Activated CD4-positive, alpha-beta memory T cell treated with anti-CD3 and anti-CD28 coated beads, Interleukin-2, amount 10 ng/mL, durations not matched to agents 7 days and 5 days (primary cell): ENCODE data around the gene VAT1. TPM values are rescaled to one million over a fixed set of nuclear protein-coding genes. Genes with fewer than 3 reads are reported as not detected.

Source experiments
- CTCF ChIA-PET: fragments of 350-600 bp; sonication (Branson Sonifier 250); formaldehyde crosslinking; loops from one replicate; lab custom pipeline; 2021; ENCODE audit warnings: antibody characterized with exemption, inconsistent platforms; lab: Charles Lee
- POLR2A ChIA-PET: fragments of 350-600 bp; sonication (Branson Sonifier 250); formaldehyde crosslinking; loops from one replicate; lab custom pipeline; 2021; ENCODE audit warnings: antibody characterized with exemption; lab: Charles Lee
- DNase-seq: peaks from one replicate; pipeline ENCODE4 v3.0.0-alpha.2; 2020
- H3K27ac Mint-ChIP-seq: one replicate; pipeline ENCODE4 v1.8.0; 2021; ENCODE audit warnings: mild to moderate bottlenecking, mixed read lengths
- H3K27me3 Mint-ChIP-seq: one replicate; pipeline ENCODE4 v1.8.0; 2021; ENCODE audit warnings: mixed read lengths
- H3K36me3 Mint-ChIP-seq: one replicate; pipeline ENCODE4 v1.8.0; 2021; ENCODE audit warnings: low read depth, mixed read lengths
- H3K4me1 Mint-ChIP-seq: one replicate; pipeline ENCODE4 v1.8.0; 2021; ENCODE audit warnings: mixed read lengths
- H3K4me3 Mint-ChIP-seq: one replicate; pipeline ENCODE4 v1.8.0; 2021; ENCODE audit warnings: mild to moderate bottlenecking, mixed read lengths
- H3K9me3 Mint-ChIP-seq: one replicate; pipeline ENCODE4 v1.8.0; 2021; ENCODE audit warnings: mixed read lengths
- total RNA-seq, 2 experiments: library from RNA; stranded (reverse); gene quantifications; one replicate each; pipeline ENCODE4 v1.2.3, GENCODE V29; 2021

The VAT1 gene
- total RNA-seq, 2 experiments from 2014 or later: 15.0 to 16.6 TPM

DNA sequence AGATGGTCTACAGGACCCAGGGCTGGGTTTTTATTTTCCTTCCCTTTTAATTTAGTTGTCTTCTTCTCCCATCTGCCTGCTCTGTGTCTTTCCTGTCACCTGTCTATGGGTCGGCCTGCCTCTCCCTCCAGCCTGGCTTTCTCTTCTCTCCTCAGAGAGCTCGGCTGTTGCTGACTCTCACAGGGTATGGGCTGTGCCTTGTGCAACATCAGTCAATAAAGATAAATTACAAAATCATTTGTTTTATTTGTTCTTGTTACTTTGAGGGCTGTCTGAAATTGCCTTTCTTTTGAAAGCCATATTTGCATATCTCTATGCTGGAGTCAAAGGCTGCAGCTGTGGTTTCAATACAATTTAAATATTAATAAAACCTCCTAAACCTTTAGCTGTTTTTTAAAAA lies 18.5 kb upstream of the VAT1 start:
- H3K36me3 Mint-ChIP-seq: peaks cover 27% of the 10 kb centered on the region
- H3K4me3 Mint-ChIP-seq: no peak overlapping the region
- no peak overlapping the region for H3K27ac Mint-ChIP-seq
- ChIA-PET POLR2A (no interaction called here), CTCF (interaction anchor here (0.7 to 1.4 kb wide), 2 partner anchors 16 to 1608 kb away, joined by 3 read pairs; no protein-coding TSS in a partner anchor)
- no peaks in the 10 kb centered on the region for H3K4me1 Mint-ChIP-seq
- DNase-seq: no peak
- no peaks in the 10 kb centered on the region for H3K9me3 Mint-ChIP-seq
- no peaks in the 10 kb centered on the region for H3K27me3 Mint-ChIP-seq

DNA sequence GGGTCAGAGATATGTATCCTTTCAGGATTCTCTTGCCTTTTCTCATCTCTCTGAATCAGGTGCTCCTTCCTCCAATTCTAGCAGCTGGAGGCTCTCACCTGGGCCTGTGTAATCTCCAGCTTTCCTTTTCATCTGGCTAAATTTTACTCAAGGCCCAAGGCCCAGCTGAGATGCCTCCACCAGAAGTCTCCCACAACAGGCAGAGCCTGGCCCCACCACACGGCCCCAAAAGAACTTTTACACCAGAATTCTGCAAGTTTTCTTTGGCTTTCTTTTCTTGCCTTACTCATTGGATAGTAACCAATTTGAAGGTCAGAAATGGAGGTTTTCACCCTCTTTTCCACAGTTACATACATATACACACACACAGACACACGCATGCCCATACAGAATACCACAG lies 17.5 kb upstream of the VAT1 start:
- ChIA-PET CTCF (interaction anchor here (1.4 kb wide), 1 partner anchor 15 kb away, joined by 3 read pairs; no protein-coding TSS in a partner anchor), POLR2A (no interaction called here)
- no peak overlapping the region for H3K27ac Mint-ChIP-seq

DNA sequence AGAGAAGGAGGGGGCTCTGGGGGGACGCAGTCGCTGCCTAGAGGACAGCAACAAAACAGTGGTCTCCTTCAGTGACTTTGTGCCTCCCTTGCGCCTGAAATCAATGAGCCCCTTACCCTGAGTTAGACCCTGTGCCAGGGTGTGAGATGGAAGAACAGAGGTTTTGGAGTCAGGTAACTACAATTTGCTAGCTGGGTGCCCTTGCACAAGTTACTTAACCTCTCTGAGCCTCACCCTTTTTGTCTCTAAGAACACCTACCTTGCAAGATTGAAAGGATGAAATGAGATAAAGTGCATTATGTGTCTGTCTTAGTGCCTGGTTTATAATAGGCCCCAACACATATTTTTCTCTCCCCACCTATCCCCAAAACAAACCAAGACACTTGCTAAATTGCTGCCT lies 12.7 kb upstream of the VAT1 start:
- ChIA-PET POLR2A (no interaction called here), CTCF (no interaction called here)
- Mint-ChIP-seq H3K9me3 (no peaks in the 10 kb centered on the region), H3K4me3 (no peak overlapping the region), H3K36me3 (no peaks in the 10 kb centered on the region), H3K27me3 (no peaks in the 10 kb centered on the region), H3K4me1 (no peaks in the 10 kb centered on the region), H3K27ac (no peak overlapping the region)
- no peak for DNase-seq

More for the DNA sequence above, 17.5 kb upstream of the VAT1 start:
- Mint-ChIP-seq H3K4me3 (no peak overlapping the region), H3K27me3 (no peaks in the 10 kb centered on the region), H3K9me3 (no peaks in the 10 kb centered on the region), H3K4me1 (no peaks in the 10 kb centered on the region), H3K36me3 (peaks cover 18% of the 10 kb centered on the region)
- DNase-seq: no peak

DNA sequence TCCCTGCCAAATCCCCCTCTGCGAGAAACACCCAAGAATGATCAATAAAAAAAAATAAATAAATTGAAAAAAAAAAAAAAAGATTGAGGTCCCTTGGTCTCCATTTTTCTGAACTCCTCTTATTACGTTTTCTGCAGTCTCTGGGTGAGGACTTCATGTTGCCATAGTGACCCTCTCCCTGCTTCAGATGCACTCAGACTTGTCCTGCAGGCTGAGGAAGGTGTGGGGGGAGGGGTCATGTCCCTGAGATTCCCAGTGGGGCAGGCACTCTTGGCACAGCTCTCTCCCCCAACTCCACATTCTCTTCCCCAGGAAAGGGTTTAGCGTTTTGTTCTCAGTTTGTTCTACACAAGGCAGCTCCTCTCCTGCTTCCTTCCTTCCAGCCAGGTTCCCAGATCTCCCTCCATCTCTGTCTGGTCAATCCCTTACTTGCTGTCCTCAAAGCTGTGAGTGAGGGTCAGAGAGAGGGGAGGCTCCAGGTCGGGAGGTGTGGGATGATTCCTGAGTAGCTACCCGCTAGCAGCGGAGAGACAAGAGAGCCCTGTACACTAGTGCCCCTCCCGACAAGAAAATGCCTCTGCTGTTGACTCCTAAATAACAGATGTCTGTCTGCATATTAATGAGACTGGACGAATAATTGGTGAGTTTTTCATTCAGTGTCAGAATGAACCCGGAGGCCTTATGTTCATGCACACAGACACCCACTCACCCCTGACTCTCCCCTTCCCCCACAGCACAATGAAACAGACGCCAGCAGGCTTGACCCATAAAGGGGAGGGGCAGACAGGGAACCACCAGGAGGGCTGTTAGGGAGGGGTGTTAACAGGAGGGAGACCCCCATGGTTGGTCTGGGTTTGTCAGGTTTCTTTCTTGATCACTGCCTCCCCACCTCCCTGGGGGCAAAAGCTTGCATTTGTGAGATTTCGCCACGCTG lies 12.0 kb upstream of the VAT1 start:
- Mint-ChIP-seq H3K9me3 (no peaks in the 10 kb centered on the region), H3K27me3 (no peaks in the 10 kb centered on the region), H3K27ac (no peak overlapping the region), H3K36me3 (no peaks in the 10 kb centered on the region), H3K4me1 (no peaks in the 10 kb centered on the region), H3K4me3 (no peak overlapping the region)
- ChIA-PET CTCF (no interaction called here), POLR2A (no interaction called here)
- no peak for DNase-seq

DNA sequence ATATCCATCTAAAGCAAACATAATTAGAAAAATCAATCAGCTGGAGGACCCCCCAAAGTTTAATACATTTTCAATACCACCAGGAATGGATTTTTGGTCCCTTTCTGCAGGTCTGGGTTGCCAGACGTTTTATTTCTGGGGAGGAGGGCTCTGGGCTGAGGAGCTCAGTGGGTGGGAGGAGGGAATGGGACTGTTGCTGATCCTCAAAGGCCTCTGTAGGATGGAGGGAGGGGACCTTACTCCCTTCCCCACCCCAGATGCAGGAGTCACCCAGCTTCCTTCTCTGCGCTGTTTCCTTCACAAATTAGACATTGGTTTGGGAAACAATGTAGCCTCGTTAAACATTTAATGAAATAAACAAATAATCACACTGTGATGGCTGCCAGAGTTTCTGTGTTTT lies 9.5 kb upstream of the VAT1 start:
- H3K27ac Mint-ChIP-seq: no peak overlapping the region
- no peak overlapping the region for H3K4me3 Mint-ChIP-seq
- POLR2A ChIA-PET: no interaction called here
- H3K36me3 Mint-ChIP-seq: no peaks in the 10 kb centered on the region
- H3K27me3 Mint-ChIP-seq: peaks cover 3% of the 10 kb centered on the region
- no peaks in the 10 kb centered on the region for H3K4me1 Mint-ChIP-seq
- CTCF ChIA-PET: interaction anchor here (0.6 kb wide), 1 partner anchor 36 kb away, joined by 3 read pairs; no protein-coding TSS in a partner anchor
- no peaks in the 10 kb centered on the region for H3K9me3 Mint-ChIP-seq
- DNase-seq: no peak

DNA sequence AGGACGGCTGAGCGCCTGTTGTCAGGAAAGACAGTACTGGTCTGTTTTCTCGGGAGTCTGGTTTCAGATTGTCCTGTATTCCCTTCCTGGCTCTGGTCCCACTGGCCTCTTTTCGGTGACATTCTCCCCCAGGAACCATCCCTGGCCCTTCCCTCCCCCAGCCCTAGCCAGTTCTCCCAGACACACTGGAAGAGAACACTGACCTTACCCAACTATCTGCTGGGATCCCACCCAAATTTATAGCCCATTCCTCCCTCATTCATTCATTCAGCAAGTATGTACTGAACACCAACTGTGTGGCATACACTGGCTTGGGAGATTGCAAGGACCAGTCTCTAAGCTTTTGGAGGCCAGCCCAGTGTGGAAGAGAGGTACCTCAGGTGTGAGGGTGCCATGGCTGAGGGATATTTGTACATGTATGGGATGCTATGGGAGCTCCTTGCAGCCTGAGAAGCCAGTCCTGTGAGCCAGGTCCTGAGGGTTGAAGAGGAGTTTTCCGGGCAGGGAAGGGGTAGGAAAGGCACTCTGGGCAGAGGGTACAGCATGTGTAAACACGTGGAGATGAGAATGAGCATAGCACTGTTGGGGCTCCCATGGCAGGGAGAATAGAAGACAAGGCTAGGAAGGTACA lies 8.1 kb upstream of the VAT1 start:
- peaks cover 9% of the 10 kb centered on the region for H3K27me3 Mint-ChIP-seq
- CTCF ChIA-PET: no interaction called here
- no peak overlapping the region for H3K4me3 Mint-ChIP-seq
- POLR2A ChIA-PET: no interaction called here
- peaks cover 3% of the 10 kb centered on the region for H3K4me1 Mint-ChIP-seq
- H3K27ac Mint-ChIP-seq: no peak overlapping the region
- no peaks in the 10 kb centered on the region for H3K9me3 Mint-ChIP-seq
- DNase-seq: no peak
- H3K36me3 Mint-ChIP-seq: no peaks in the 10 kb centered on the region

DNA sequence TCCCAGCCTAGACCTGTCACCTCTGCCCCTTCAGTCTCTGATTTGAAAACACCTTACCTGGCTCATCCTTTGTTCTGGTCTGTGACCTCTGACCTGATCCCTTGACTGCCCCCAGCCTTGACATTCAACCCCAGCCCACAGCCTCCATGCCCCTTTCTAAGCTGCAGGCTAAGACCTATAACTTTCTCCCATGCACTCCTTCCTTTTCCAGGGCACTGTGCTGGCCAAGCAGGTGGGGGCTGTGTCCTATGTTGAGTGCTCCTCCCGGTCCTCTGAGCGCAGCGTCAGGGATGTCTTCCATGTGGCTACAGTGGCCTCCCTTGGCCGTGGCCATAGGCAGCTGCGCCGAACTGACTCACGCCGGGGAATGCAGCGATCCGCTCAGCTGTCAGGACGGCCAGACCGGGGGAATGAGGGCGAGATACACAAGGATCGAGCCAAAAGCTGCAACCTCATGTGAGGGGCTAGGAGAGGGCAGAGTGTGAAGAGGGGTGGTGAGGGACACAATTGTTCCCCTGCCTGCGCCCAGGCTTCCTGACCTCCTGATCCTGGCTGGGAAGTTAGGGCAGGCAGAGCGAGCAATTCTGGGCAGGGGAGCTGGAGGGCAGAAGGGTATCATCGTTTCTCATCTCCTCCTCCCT lies 6.2 kb upstream of the VAT1 start:
- CTCF ChIA-PET: interaction anchor here (0.8 kb wide), 1 partner anchor 9 kb away, joined by 3 read pairs; no protein-coding TSS in a partner anchor
- Mint-ChIP-seq H3K27ac (no peak overlapping the region), H3K4me1 (peaks cover 14% of the 10 kb centered on the region), H3K36me3 (no peaks in the 10 kb centered on the region), H3K27me3 (peaks cover 18% of the 10 kb centered on the region), H3K9me3 (no peaks in the 10 kb centered on the region), H3K4me3 (no peak overlapping the region)
- no peak for DNase-seq
- POLR2A ChIA-PET: interaction anchor here (1.2 to 2.0 kb wide), 3 partner anchors 21 to 288 kb away, joined by 3 to 7 read pairs (median 3); partner anchors contain the start of gene IFI35

DNA sequence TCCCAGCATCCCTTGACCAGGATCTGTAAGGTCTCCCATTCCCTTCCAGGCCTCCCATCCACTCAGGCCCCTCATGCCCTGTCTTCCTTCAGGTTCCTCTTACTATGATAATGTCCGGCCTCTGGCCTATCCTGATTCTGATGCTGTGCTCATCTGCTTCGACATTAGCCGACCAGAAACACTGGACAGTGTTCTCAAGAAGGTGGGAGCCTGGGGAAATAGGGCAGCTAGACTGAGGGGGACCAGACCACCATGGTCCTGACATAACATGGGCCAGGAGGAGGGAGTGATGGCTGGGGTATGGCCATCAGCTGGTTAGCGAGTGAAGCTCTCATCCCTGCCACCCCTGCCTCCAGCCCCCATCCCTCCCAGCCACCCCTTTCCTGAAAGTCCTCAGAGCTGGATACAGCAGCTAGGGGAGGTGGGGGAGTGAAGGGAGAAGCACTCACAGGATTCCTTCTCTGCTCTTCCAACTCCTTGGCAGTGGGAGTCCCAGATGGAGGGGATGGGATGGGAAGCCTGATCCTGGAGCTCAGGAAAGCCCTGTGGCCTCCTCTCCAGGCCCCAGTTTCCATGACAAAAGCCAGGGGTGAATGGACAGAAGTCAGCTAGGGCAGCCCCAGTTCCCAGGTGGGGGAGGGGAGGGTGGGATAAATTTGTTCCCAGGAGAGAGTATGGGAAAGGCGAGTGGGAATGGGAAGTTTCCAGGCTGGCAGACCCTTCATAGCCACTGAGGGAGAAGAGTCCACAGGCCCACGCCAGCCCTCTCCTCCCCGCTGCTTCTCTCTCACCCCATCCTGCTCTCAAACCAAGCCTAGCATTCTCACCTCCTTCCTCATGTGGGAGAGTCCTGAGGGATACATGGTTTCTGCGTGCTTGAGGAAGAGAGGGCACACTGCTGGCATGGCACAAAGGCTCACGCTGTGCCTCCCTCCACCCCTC lies 5.2 kb upstream of the VAT1 start:
- H3K36me3 Mint-ChIP-seq: no peaks in the 10 kb centered on the region
- peaks cover 18% of the 10 kb centered on the region for H3K27me3 Mint-ChIP-seq
- POLR2A ChIA-PET: interaction anchor here (1.3 to 2.0 kb wide), 2 partner anchors 21 to 28 kb away, joined by 3 to 7 read pairs; partner anchors contain the start of gene IFI35
- CTCF ChIA-PET: interaction anchor here (0.6 kb wide), 1 partner anchor 19 kb away, joined by 5 read pairs; no protein-coding TSS in a partner anchor
- H3K4me3 Mint-ChIP-seq: no peak overlapping the region
- no peaks in the 10 kb centered on the region for H3K9me3 Mint-ChIP-seq
- no peak for DNase-seq
- no peak overlapping the region for H3K27ac Mint-ChIP-seq
- peaks cover 14% of the 10 kb centered on the region for H3K4me1 Mint-ChIP-seq

DNA sequence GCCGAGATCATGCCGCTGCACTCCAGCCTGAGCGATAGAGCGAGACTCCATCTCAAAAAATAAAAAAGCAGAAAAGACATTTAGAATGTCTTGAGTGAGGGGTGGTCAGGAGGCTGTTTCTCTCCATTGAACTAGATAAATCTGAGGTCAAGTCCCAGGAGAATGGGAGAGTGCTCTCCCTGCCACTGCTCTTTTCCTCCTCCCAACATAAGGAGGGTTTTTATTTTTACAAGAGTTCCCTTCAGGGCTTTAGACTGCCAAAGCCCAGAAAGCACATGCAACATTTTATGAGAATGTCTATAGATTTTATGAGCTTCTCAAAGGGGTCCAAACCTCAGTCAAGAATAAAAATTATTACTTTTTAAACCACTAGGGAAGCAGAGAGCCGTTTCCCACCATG lies 4.4 kb upstream of the VAT1 start:
- peaks cover 16% of the 10 kb centered on the region for H3K4me1 Mint-ChIP-seq

DNA sequence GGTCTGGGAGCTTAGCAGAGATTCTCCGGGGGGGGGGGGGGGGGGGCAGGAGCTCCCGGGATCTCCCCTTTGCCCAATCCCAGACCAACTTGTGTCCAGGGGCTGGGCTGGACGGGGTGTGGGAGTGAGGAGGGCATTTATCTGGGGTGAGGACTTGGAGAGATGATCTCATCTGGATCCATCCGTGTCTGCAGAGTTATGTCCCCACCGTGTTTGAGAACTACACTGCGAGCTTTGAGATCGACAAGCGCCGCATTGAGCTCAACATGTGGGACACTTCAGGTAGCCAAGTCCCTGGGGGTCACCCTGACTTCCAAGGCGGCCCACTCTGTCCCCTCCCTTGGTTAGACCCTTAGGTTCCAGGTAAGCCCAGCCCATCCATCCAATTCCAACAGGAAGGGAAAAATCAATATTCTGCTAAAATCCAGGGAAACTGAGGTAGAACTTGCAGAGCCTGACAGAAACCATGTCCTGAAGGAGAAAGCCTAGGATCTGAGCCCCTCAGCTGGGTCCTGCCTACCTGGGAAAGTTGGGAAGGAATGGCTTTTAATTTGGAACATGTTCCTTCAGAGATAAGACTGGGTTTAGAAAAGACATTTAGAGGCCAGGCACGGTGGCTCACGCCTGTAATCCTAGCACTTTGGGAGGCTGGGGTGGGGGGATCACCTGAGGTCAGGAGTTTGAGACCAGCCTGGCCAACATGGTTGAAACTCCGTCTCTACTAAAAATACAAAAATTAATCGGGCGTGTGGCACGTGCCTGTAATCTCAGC lies 3.8 kb upstream of the VAT1 start:
- ChIA-PET POLR2A (interaction anchor here (2.0 to 2.8 kb wide), 2 partner anchors 27 to 28 kb away, joined by 7 to 22 read pairs; partner anchors contain the start of gene RPL27), CTCF (no interaction called here)
- H3K36me3 Mint-ChIP-seq: no peaks in the 10 kb centered on the region
- no peak for DNase-seq
- no peak overlapping the region for H3K27ac Mint-ChIP-seq
- no peak overlapping the region for H3K4me3 Mint-ChIP-seq
- H3K27me3 Mint-ChIP-seq: peaks cover 19% of the 10 kb centered on the region
- H3K9me3 Mint-ChIP-seq: no peaks in the 10 kb centered on the region
- H3K4me1 Mint-ChIP-seq: peaks cover 18% of the 10 kb centered on the region

More for the DNA sequence above, 4.4 kb upstream of the VAT1 start:
- DNase-seq: no peak
- CTCF ChIA-PET: no interaction called here
- H3K9me3 Mint-ChIP-seq: no peaks in the 10 kb centered on the region
- peaks cover 19% of the 10 kb centered on the region for H3K27me3 Mint-ChIP-seq
- POLR2A ChIA-PET: interaction anchor here (2.0 kb wide), 1 partner anchor 28 kb away, joined by 7 read pairs; no protein-coding TSS in a partner anchor
- H3K4me3 Mint-ChIP-seq: no peak overlapping the region
- no peaks in the 10 kb centered on the region for H3K36me3 Mint-ChIP-seq
- H3K27ac Mint-ChIP-seq: no peak overlapping the region

DNA sequence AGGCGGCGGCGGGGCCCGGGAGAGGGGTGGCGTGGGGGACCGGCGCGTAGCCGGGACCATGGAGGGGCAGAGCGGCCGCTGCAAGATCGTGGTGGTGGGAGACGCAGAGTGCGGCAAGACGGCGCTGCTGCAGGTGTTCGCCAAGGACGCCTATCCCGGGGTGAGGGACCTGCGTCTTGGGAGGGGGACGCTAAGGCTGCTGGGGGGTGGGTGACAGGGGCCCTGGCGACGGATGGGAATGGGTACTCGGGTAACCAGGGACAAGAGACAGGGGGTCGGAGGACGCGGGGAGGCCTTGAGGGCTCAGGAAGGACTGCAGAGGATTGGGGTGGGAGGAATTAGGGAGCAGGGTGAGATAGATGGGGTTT lies 3.1 kb upstream of the VAT1 start:
- Mint-ChIP-seq H3K9me3 (no peaks in the 10 kb centered on the region), H3K27me3 (peaks cover 19% of the 10 kb centered on the region), H3K4me3 (peak overlapping the region; percentile 48), H3K36me3 (no peaks in the 10 kb centered on the region), H3K4me1 (peaks cover 21% of the 10 kb centered on the region), H3K27ac (no peak overlapping the region)
- ChIA-PET POLR2A (interaction anchor here (1.0 to 2.8 kb wide), 3 partner anchors 27 to 290 kb away, joined by 3 to 22 read pairs (median 10); partner anchors contain the start of gene RPL27), CTCF (no interaction called here)
- DNase-seq: no peak
